A673 (cell line): ENCODE data around the gene TRRAP.

Source experiments
- EZH2 ChIP-seq: fragments of 200-600 bp; sonication (generic); IDR thresholded peaks from 2 replicates; pipeline ENCODE4 v1.6.1; 2017; ENCODE audit warnings: borderline replicate concordance, low read depth, mild to moderate bottlenecking, mixed read lengths, antibody characterized with exemption, low read length; ENCODE audit not compliant: poor library complexity, severe bottlenecking
- TF ChIP-seq, protein P1 (sequence below): fragments of 300-800, 200-600 bp; sonication (generic); conservative IDR thresholded peaks from 2 replicates; pipeline ENCODE4 v1.5.1; 2017; ENCODE audit warnings: low read depth, mild to moderate bottlenecking, antibody characterized with exemption, low read length, moderate library complexity, mixed read lengths

DNA sequence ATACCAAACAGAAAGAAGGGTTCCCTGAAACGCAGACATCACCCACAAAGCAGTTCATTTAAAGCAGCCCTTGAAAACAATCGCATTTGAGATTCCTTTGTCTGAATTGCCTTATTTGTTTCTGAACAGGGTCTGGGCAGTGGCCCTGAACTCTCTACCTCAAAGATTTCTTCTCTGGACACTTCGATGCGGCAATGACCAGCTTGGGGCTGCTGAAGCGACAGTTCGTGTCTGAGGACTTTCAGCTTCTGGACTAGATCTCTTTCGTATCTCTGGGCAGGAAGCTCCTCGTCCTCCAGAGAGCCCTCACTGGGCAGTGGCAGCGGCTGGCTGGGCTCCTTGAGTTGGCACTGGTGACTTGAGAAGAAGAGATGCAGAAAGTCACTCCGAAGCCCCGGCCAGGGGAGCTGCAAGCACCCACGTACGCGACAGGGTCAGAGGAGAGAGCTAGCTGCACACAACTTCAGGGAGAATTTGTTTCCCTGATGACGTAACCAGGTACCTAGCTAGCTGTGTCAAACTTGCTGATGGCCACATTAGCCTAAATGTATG, 169.3 kb downstream of the TRRAP start:
- TF ChIP-seq, protein P1, sequence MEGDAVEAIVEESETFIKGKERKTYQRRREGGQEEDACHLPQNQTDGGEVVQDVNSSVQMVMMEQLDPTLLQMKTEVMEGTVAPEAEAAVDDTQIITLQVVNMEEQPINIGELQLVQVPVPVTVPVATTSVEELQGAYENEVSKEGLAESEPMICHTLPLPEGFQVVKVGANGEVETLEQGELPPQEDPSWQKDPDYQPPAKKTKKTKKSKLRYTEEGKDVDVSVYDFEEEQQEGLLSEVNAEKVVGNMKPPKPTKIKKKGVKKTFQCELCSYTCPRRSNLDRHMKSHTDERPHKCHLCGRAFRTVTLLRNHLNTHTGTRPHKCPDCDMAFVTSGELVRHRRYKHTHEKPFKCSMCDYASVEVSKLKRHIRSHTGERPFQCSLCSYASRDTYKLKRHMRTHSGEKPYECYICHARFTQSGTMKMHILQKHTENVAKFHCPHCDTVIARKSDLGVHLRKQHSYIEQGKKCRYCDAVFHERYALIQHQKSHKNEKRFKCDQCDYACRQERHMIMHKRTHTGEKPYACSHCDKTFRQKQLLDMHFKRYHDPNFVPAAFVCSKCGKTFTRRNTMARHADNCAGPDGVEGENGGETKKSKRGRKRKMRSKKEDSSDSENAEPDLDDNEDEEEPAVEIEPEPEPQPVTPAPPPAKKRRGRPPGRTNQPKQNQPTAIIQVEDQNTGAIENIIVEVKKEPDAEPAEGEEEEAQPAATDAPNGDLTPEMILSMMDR: no peak
- no peak for TF ChIP-seq EZH2
